Ovary (tissue), 3 donors: ENCODE results near the gene PEAK1.

ENCODE experiments used
- CTCF ChIP-seq, 3 donors: fragments of 450-650 bp in 2 of 3; fragments of 200-600 bp in 1 of 3; IDR thresholded peaks; one replicate each; pipeline versions ENCODE4 v1.5.1 to v1.8.0; 2016 to 2022; ENCODE audit warnings: antibody characterized with exemption in 3 of 3, mild to moderate bottlenecking in 1 of 3
- EP300 ChIP-seq: sonication (generic); formaldehyde crosslinking; IDR thresholded peaks from one replicate; pipeline ENCODE4 v1.6.1; 2017; ENCODE audit warnings: antibody characterized with exemption
- donor health status: DM: no; HTN: no; CAD: no.

GRCh38 chr15:77384589-77385359, 35.1 kb downstream of the PEAK1 start:
- no peak for TF ChIP-seq CTCF (IDR thresholded peaks at IDR 0.05)
- no peak for TF ChIP-seq EP300
